K562 (cell line): ENCODE measurements around the gene NLRP12. TPM values are rescaled to one million over a fixed set of nuclear protein-coding genes. Genes with fewer than 3 reads are reported as not detected.

ENCODE experiments used
- ATAC-seq: fragments of 200-7000 bp; cut with Tn5 transposase; 3 replicates; pipeline ENCODE4 v1.9.1; 2020; ENCODE audit warnings: moderate library complexity
- BruUV-seq: library from RNA; stranded (reverse); fragments of 400-500 nt; replicated peaks from 2 replicates; lab custom pipeline; 2021; lab: Mats Ljungman, UMichigan
- CTCF ChIA-PET: fragments of 300-600 bp; formaldehyde crosslinking; extraction: SDS; loops from one replicate; lab custom pipeline; 2021; ENCODE audit warnings: low intra/inter-chr PET ratio; lab: Yijun Ruan, JAX
- POLR2A ChIA-PET: fragments of 300-600, 350-650 bp; sonication (Branson Sonifier 250); formaldehyde crosslinking; extraction: SDS; loops from one replicate; lab custom pipeline; 2021; ENCODE audit warnings: antibody characterized with exemption, inconsistent platforms; lab: Yijun Ruan, JAX
- DNase-seq, 4 experiments: peaks; one replicate each; pipeline versions ENCODE4 v3.0.0 to v3.0.0-alpha.2; 2011 to 2018; ENCODE audit warnings: low spot score in 3 of 4, mixed read lengths in 3 of 4; ENCODE audit errors: extremely low read depth in 1 of 4
- FAIRE-seq: peaks from 2 replicates; lab custom pipeline; 2011; peaks lifted over from hg19 to GRCh38; lab: Jason Lieb, UNC
- H2AFZ ChIP-seq: 2 replicates; pipeline ENCODE4 v1.6.0; 2011; ENCODE audit warnings: low read depth, low read length, control low read depth, inconsistent platforms
- H3K27ac ChIP-seq: fragments of 200-600 bp; 3 replicates; pipeline ENCODE4 v1.8.0; 2011; ENCODE audit warnings: low read depth, mild to moderate bottlenecking, control low read depth, inconsistent platforms, low read length, moderate library complexity, mixed read lengths; ENCODE audit errors: extremely low read depth
- H3K27me3 ChIP-seq, 2 experiments: fragments of 300-600 bp in 1 of 2; 2 replicates in 1 of 2; 3 replicates in 1 of 2; pipeline versions ENCODE4 v1.6.0 to v1.8.0; 2011; ENCODE audit warnings: inconsistent platforms in 2 of 2, low read length in 2 of 2, mild to moderate bottlenecking in 1 of 2, mixed read lengths in 1 of 2, moderate library complexity in 1 of 2; ENCODE audit not compliant: control insufficient read depth in 2 of 2, insufficient read depth in 2 of 2
- H3K36me3 ChIP-seq: fragments of 300-600 bp; 3 replicates; pipeline ENCODE4 v1.8.0; 2011; ENCODE audit warnings: mild to moderate bottlenecking, low read length, inconsistent platforms; ENCODE audit not compliant: control insufficient read depth, insufficient read depth
- H3K4me1 ChIP-seq, 2 experiments: fragments of 200-600 bp in 1 of 2; replicated peaks in 1 of 2; 2 replicates in 1 of 2; 3 replicates in 1 of 2; pipeline versions ENCODE4 v1.5.1 to v1.8.0; 2011; ENCODE audit warnings: inconsistent platforms in 2 of 2, low read length in 2 of 2, mild to moderate bottlenecking in 1 of 2, mixed read lengths in 1 of 2, moderate library complexity in 1 of 2; ENCODE audit not compliant: control insufficient read depth in 2 of 2, insufficient read depth in 2 of 2
- H3K4me2 ChIP-seq: 2 replicates; pipeline ENCODE4 v1.6.1; 2011; ENCODE audit warnings: low read length, control low read depth, inconsistent platforms, mixed read lengths; ENCODE audit not compliant: insufficient read depth
- H3K4me3 ChIP-seq: fragments of 200-600 bp; sonication (generic), shearing (Covaris generic); 2 replicates; pipeline ENCODE4 v1.5.1; 2016; ENCODE audit warnings: control low read depth, inconsistent platforms
- H3K79me2 ChIP-seq: fragments of 200-600 bp; 3 replicates; pipeline ENCODE4 v1.8.0; 2011; ENCODE audit warnings: low read length, inconsistent platforms; ENCODE audit not compliant: control insufficient read depth, insufficient read depth
- H3K9ac ChIP-seq, 2 experiments: 2 replicates each; pipeline versions ENCODE4 v1.6.0 to v1.6.1; 2011; ENCODE audit warnings: low read depth in 2 of 2, low read length in 2 of 2, control low read depth in 1 of 2, inconsistent platforms in 1 of 2, mild to moderate bottlenecking in 1 of 2, mixed read lengths in 1 of 2; ENCODE audit not compliant: insufficient read depth in 1 of 2
- H3K9me1 ChIP-seq: one replicate; pipeline ENCODE4 v1.6.0; 2011; ENCODE audit warnings: inconsistent platforms, mild to moderate bottlenecking, low read length, moderate library complexity; ENCODE audit not compliant: control insufficient read depth, insufficient read depth
- H3K9me3 ChIP-seq: replicated peaks from 2 replicates; pipeline ENCODE4 v1.5.1; 2011; ENCODE audit warnings: low read depth, low read length, inconsistent platforms; ENCODE audit not compliant: control insufficient read depth, insufficient read depth
- H4K20me1 ChIP-seq: replicated peaks from 2 replicates; pipeline ENCODE4 v1.6.1; 2011; ENCODE audit warnings: low read length, inconsistent platforms, mixed read lengths; ENCODE audit not compliant: control insufficient read depth, insufficient read depth
- CBFB ChIP-seq: sonication (generic); formaldehyde crosslinking; IDR thresholded peaks from 2 replicates; pipeline ENCODE4 v1.4.0; 2020; ENCODE audit warnings: mild to moderate bottlenecking, missing genetic modification reagents
- HLTF ChIP-seq: fragments of 450-650 bp; IDR thresholded peaks from 2 replicates; pipeline ENCODE4 v1.6.1; 2016
- MTA1 ChIP-seq: fragments of 450-650 bp; IDR thresholded peaks from 2 replicates; pipeline ENCODE4 v1.6.1; 2017; ENCODE audit warnings: borderline replicate concordance
- RFX5 ChIP-seq: IDR thresholded peaks from 2 replicates; pipeline ENCODE4 v1.6.1; 2011; ENCODE audit warnings: low read depth, mild to moderate bottlenecking, improper control_type of control experiment, low read length
- YY1 ChIP-seq, 3 experiments: IDR thresholded peaks; 2 replicates each; pipeline ENCODE4 v1.6.1; 2011; ENCODE audit warnings: low read length in 2 of 3, mild to moderate bottlenecking in 2 of 3, moderate library complexity in 2 of 3, borderline replicate concordance in 1 of 3, control low read depth in 1 of 3, low read depth in 1 of 3; ENCODE audit not compliant: insufficient read depth in 3 of 3, insufficient replicate concordance in 2 of 3, control insufficient read depth in 1 of 3, insufficient read length in 1 of 3; ENCODE audit errors: extremely low read depth in 1 of 3
- ZNF224 ChIP-seq: sonication (generic); formaldehyde crosslinking; IDR thresholded peaks from 2 replicates; pipeline ENCODE4 v1.8.0; 2022; ENCODE audit warnings: mild to moderate bottlenecking, missing genetic modification reagents
- ZNF57 ChIP-seq: fragments of 450-650 bp; formaldehyde crosslinking; IDR thresholded peaks from 2 replicates; pipeline ENCODE4 v1.4.0; 2020; ENCODE audit warnings: mild to moderate bottlenecking, moderate library complexity
- WGBS: fragments of 100-300 bp; shearing (Covaris generic); methylation state at CpG from one replicate; pipeline ENCODE4 v1.1.6; 2016; ENCODE audit warnings: low coverage, mixed read lengths; ENCODE audit not compliant: insufficient coverage; ENCODE audit errors: missing lambda C conversion rate; 5-methylcytosine and 5-hydroxymethylcytosine counted together
- in situ Hi-C: fragments of 300-500 bp; cut with MboI; formaldehyde crosslinking; loops from 4 replicates; pipeline ENCODE4 v1.15.0; 2018; ENCODE audit warnings: inconsistent platforms, mixed read lengths
- intact Hi-C: fragments of 100-400 bp; cut with micrococcal nuclease; formaldehyde crosslinking; loops from 2 replicates; pipeline ENCODE4 v1.14.2; 2022
- polyA plus RNA-seq, 8 experiments: library from polyadenylated mRNA; depleted of rRNA in 4 of 8; stranded (reverse) in 5 of 8; unstranded in 3 of 8; fragments of >200 nt; fragmentation: Nextera tagmentation in 2 of 8; fragmentation: Illumina TruSeq in 1 of 8; extraction: Ambion mirVana in 2 of 8; extraction: Trizol in 1 of 8; gene quantifications; 2 replicates each; pipeline versions ENCODE4 v1.2.1 to v1.2.3, GENCODE V29; 2011 to 2014; ENCODE audit warnings: inconsistent platforms in 1 of 8, missing spikeins in 1 of 8
- total RNA-seq, 7 experiments: library from RNA; depleted of rRNA in 6 of 7; stranded (reverse); fragments of >200 nt in 6 of 7; fragmentation: Illumina TruSeq in 2 of 7; extraction: Trizol in 2 of 7; gene quantifications; 2 replicates each; pipeline versions ENCODE4 v1.2.1 to v1.2.3, GENCODE V29; 2011 to 2021; ENCODE audit warnings: low replicate concordance in 1 of 7

The NLRP12 gene
- total and polyA plus RNA-seq, 9 of the 15 experiments (the other 6 are each of a cell fraction or from before 2014, with no cell fraction given): not detected

GRCh38 chr19:53795019-53795418, 29.1 kb downstream of the NLRP12 start:
- peaks cover 5 to 20% of the 10 kb centered on the region in 2 experiments; a peak in 4 of 5 replicates for H3K27me3 ChIP-seq
- H3K9ac ChIP-seq: no peak overlapping the region
- intact Hi-C loops: loop anchor here (10.0 kb wide), 1 partner anchor 50 kb away; no protein-coding TSS in a partner anchor
- no peaks in the 10 kb centered on the region for H4K20me1 ChIP-seq
- no TSS peak for BruUV-seq
- ChIA-PET POLR2A (interaction anchor here (0.6 to 0.7 kb wide), 2 partner anchors 93 to 219 kb away, joined by 3 to 4 read pairs; no protein-coding TSS in a partner anchor), CTCF (interaction anchor here (0.7 kb wide), 1 partner anchor 237 kb away, joined by 4 read pairs; no protein-coding TSS in a partner anchor)
- no peak overlapping the region for H2AFZ ChIP-seq
- no peaks in the 10 kb centered on the region for H3K9me3 ChIP-seq
- 0% methylated on average over 4 of the region's 4 CpGs for whole genome bisulfite sequencing
- H3K4me1 ChIP-seq: no peaks in the 10 kb centered on the region; a peak in 1 of 5 replicates
- no peak overlapping the region for H3K27ac ChIP-seq
- no peak overlapping the region for H3K4me3 ChIP-seq
- H3K9me1 ChIP-seq: no peaks in the 10 kb centered on the region
- H3K79me2 ChIP-seq: no peaks in the 10 kb centered on the region
- TF ChIP-seq RFX5 (no peak), ZNF57 (no peak), YY1 (IDR thresholded peaks at IDR 0.05; ENCODE audit: borderline replicate concordance in 1 of 3, control insufficient read depth in 1 of 3, extremely low read depth in 1 of 3, insufficient read depth in 3 of 3, insufficient read length in 1 of 3, insufficient replicate concordance in 2 of 3, low read depth in 1 of 3, low read length in 2 of 3) (no peak), ZNF224 (CRISPR knock-in tag) (no peak), MTA1 (no peak), CBFB (CRISPR knock-in tag) (no peak), HLTF (no peak)
- H3K36me3 ChIP-seq: no peaks in the 10 kb centered on the region
- H3K4me2 ChIP-seq: no peak overlapping the region
- DNase-seq: no peak
- no peak for FAIRE-seq
- ATAC-seq: no peak
- in situ Hi-C loops: no loop called here
